ENCODE measurements around the gene STX16. TPM values are rescaled to one million over a fixed set of nuclear protein-coding genes. Genes with fewer than 3 reads are reported as not detected.

The STX16 gene
- total RNA-seq, 1 donor: 52.8 TPM

DNA sequence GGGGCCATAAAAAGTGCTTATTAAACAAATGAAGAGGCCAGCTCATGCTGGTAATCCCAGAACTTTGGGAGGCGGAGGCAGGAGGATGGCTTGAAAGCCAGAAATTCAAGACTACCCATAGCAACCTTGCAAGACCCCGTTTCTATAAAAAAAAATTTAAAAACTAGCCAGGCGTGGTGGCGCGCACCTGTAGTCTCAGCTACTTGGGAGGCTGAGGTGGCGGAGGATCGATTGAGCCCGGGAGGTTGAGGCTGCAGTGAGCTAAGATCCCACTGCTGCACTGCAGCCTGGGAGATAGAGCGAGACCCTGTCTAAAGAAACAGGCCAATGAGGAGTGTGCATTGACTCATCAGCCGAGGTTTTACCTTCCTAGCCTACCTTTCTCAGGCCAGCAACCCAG is 56.7 kb downstream of the STX16 start:
- DNase-seq (ENCODE audit: low read depth in 2 of 3, low spot score in 2 of 3): no peak

DNA sequence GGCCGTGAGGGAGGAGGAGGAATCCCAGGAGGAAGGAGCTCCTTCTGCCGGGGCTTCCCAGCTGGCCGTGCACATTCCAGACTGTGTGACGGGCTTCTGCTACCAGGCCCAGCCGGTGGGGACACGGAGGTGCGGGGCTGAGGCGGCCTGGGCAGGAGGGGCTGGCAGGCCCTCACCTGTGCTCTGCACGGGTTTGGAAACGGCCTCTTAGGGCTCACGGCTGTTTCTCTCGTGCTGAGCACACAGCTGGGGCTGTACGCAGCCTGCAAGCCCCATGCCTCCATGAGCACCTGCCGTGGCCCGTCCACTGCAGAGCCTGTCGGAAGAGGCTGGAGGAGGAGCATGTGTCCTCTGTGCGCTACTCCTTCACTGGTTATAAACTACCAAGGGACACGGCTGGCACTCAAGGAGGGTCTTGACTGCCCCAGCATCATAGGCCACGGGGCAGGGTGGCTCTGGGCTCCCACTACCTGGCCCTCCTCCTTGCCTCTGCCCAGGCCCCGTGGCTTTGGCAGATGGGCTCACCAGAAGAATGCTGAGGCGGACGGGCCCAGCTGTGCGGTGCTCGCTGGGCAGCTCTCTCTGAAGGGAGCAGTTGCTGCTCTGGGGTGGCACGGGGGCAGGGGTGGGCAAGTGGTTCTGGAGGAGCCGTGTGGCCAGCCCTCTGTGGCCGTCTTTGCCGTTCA is 57.3 kb downstream of the STX16 start:
- no peak for DNase-seq (ENCODE audit: low read depth in 2 of 3, low spot score in 2 of 3)

DNA sequence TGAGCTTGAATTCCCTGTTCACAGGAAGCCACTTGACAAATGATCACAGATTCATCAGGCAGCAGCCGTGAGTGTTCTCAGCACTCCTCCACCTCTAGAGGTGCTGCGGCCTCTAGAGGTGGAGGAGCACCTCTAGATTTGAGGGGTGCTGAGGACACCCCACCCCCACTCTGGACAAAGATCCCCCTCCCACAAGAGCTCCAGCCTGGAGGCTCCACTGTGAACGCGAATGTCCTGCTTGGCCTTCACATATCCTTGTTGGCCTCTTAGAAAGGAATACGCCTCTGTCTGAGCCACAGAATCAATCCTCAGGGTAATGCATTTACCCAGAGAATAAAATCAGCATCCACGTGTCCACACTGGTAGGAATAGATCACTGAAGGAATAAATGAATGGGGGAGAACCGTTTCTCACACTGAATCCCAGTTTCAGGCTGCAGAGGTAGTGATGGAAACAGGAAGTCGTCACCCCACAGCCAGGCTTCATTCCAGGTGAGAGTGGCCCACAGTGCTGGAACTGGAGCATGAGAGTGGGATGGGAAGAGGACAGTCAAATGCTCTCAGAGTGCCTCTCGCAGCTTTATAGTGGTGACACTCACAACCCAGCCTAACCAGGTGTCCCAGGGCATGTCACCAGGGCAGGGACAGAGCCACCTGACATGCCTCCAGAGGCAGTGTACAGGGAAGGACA is 58.1 kb downstream of the STX16 start:
- no peak for DNase-seq (ENCODE audit: low read depth in 2 of 3, low spot score in 2 of 3)

- no peak for DNase-seq (ENCODE audit: low read depth in 2 of 3, low spot score in 2 of 3)
Measured at GRCh38 chr20:58709703-58710039, 58.6 kb downstream of the STX16 start.

- no peak for DNase-seq (ENCODE audit: low read depth in 2 of 3, low spot score in 2 of 3)
Measured at GRCh38 chr20:58710481-58711265, 59.6 kb downstream of the STX16 start.

DNA sequence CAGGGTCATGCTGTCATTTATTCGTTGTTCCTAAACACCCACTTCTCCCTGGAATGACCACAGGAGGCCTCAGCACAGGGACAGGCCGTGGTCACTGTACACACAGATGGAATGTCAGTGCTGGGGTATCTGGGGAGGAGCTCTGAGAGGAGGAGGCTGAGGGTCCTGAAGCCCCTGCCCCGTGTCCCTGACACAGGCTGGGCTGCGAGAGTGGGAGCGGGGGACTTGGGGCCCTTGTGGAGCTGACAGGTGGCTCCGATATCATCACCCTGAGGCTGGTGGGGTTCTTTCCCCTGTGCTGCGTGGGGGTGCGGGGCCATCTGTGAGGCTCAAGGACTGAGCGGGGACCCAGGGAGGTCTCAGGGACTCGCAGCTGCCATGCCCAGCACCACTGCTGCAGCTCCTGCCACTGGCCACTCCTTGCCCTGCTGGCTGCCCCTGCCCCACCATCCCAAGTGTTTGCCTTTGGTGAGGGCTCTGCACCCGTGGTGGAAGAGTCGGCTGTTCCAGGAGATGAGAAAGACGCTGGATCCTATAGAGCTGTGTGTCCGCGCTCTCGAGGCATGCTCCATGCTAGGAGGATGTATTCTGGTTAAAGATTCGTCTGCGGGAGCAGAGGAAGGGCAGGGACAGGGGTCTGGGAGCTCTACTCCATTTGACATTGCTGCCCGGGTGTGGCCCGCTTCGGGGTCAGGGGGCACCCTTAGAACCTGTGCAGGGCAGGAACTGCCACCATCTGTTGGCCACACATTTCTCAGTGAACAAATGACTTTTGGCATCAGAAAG is 60.4 kb downstream of the STX16 start:
- DNase-seq (ENCODE audit: low read depth in 2 of 3, low spot score in 2 of 3): no peak

GRCh38 chr20:58712151-58712791 is 61.2 kb downstream of the STX16 start:
- no peak for DNase-seq (ENCODE audit: low read depth in 2 of 3, low spot score in 2 of 3)

DNA sequence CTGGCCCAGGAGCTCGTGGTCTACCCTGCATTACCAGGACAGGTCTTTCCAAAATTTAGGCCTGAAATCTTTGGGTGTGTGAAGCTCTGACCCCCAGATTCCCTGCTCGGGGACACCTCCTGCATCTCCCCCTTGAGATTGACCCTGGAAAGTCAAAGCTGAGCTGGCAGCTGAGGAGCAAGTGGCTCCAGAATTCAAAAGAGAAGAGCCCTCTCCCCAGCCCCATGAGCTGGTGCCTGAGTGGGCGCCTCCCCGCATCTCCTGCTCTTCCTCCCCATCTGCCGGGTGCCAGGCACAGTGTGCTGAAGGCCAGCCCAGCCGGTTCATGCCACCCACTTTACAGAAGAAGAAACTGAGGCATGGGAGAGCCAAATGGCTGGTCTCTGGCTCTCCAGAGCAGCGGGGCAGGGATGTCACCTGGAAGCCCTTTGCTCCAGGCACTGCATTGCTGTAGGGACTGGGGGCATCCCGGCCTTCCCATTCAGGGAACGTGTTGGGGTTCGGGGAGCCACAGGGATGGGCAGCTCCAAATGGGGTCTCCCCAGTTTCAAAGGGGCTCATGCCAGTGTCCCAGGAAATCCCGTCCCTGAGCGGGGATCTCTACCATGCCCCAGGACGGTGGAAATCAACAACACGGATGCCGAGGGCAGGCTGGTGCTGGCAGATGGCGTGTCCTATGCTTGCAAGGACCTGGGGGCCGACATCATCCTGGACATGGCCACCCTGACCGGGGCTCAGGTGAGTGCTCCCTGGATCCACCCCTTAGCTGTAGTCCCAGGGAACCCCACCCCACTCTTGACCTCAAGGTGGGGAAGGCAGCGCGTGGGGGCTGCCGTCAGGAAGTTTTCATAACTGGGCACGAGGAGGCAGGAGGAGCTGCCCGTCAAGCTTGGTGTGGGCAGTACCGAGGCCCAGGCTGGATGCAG is 62.0 kb downstream of the STX16 start:
- DNase-seq (ENCODE audit: low read depth in 2 of 3, low spot score in 2 of 3): no peak

DNA sequence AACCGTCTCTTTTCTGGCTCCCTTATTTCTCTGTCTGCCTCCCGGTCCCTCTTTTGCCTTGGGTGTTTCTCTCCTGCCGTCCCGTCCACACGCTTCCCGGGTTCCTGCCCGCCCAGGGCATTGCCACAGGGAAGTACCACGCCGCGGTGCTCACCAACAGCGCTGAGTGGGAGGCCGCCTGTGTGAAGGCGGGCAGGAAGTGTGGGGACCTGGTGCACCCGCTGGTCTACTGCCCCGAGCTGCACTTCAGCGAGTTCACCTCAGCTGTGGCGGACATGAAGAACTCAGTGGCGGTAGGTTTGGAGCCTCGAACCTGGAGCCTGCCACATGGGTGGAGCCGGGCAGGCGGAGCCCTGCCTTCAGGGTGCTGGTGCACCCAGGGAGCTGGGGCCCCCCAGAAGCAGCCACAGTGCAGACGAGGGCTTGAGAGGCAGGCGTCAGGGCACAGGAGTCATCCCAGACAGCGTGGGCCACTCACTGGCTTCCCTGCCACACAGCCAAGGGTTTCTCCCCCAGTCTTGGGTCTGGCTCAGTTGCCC is 62.8 kb downstream of the STX16 start:
- no peak for DNase-seq (ENCODE audit: low read depth in 2 of 3, low spot score in 2 of 3)

GRCh38 chr20:58714340-58714922 is 63.3 kb downstream of the STX16 start:
- DNase-seq (ENCODE audit: low read depth in 2 of 3, low spot score in 2 of 3): no peak

- no peak for DNase-seq (ENCODE audit: low read depth in 2 of 3, low spot score in 2 of 3)
Measured at GRCh38 chr20:58714923-58715351, 63.9 kb downstream of the STX16 start.

GRCh38 chr20:58715391-58715800 is 64.3 kb downstream of the STX16 start:
- DNase-seq (ENCODE audit: low read depth in 2 of 3, low spot score in 2 of 3): no peak

DNA sequence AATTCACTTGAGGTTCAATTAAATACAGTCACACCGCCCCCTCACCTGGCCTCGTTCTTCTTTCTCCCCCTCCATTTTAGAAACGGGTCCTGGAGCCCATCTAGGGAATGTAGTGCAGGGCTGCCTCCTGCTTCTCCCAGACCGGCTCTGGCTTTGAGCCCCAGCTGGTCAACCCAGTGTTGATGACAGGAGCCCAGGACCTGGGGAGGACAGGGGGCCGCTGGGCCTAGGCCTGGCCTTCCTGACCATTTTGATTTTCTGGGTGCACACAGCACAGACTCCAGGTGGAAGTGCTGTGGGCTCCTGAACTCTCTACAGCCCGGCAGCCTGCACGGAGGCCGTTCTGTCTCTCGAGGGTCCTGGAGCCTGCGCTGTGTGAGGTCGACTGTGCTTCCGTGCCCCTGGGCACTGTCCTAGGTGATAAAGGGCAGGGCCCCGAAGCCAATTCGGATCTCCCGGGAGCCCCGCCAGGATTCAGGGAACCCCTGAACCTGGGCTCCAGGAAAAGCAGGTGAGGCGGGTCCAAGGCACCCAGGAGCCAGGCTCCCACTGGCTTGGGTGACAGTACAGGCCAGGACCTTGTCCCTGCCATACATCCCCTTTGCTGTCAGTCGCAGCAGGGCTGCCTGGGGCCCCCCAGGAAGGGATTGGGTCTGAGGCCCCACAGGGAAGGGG is 64.9 kb downstream of the STX16 start:
- no peak for DNase-seq (ENCODE audit: low read depth in 2 of 3, low spot score in 2 of 3)

DNA sequence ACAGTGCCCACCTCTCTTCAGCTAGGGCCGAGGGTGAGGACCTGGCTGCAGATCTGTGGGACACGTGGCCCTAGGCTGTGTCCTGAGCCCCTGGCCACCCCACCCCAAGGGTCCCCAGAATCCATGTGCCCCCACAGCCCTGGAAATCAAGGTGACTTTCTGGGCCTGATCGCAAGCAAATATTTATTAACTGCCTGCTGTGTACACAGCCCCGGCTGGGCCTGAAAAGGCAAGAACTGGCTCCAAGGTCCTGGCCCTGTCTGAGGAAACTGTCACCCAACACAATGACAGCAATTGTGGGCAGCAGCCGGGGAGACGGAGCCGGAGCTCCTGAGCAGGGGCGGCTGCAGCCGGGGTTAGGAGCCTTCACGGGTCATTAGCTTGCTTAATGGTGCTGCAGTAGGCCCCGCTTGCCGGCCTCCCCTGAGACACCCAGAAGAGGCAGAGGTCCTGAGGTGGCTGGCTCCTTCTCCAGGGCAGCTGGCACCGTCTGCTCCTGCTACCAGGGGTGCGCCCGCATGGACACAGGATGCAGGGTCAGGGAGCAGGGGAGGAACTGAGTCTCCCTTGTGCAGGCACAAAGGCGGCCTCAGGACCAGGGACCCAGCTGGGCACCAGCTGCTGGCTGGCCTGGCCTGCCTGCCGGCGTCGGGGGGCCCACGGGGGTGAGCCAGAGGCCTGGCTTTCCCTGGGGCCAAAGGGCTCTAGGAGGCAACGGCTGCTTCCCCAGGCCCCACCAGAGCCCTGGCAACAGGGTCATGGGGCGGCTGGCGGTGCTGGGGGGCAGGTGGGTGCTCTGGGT is 65.6 kb downstream of the STX16 start:
- no peak for DNase-seq (ENCODE audit: low read depth in 2 of 3, low spot score in 2 of 3)

GRCh38 chr20:58717278-58718091 is 66.4 kb downstream of the STX16 start:
- no peak for DNase-seq (ENCODE audit: low read depth in 2 of 3, low spot score in 2 of 3)

GRCh38 chr20:58718121-58718563 is 67.1 kb downstream of the STX16 start:
- no peak for DNase-seq (ENCODE audit: low read depth in 2 of 3, low spot score in 2 of 3)

Measured in hematopoietic multipotent progenitor cell (in vitro differentiated cells).